Mesothelial cell of epicardium (in vitro differentiated cells): ENCODE results near the gene GALE. TPM values are rescaled to one million over a fixed set of nuclear protein-coding genes. Genes with fewer than 3 reads are reported as not detected.
A peak's percentile ranks its signal among the peaks of the same experiment; 100 is the strongest.

Experiments used
- DNase-seq, 2 experiments: peaks; one replicate each; pipeline ENCODE4 v3.0.0; 2021; ENCODE audit warnings: low spot score in 2 of 2; ENCODE audit not compliant: unreplicated experiment in 2 of 2
- H3K27ac Mint-ChIP-seq: 2 replicates; pipeline ENCODE4 v1.8.0; 2021; ENCODE audit warnings: mixed read lengths
- H3K27me3 Mint-ChIP-seq: 2 replicates; pipeline ENCODE4 v1.8.0; 2021; ENCODE audit warnings: low read depth, mixed read lengths
- H3K36me3 Mint-ChIP-seq: 2 replicates; pipeline ENCODE4 v1.8.0; 2021; ENCODE audit warnings: mixed read lengths
- H3K4me1 Mint-ChIP-seq: 2 replicates; pipeline ENCODE4 v1.8.0; 2021; ENCODE audit warnings: mixed read lengths
- H3K4me3 Mint-ChIP-seq: 2 replicates; pipeline ENCODE4 v1.8.0; 2021; ENCODE audit warnings: mild to moderate bottlenecking, moderate library complexity, mixed read lengths
- H3K9me3 Mint-ChIP-seq: 2 replicates; pipeline ENCODE4 v1.8.0; 2021; ENCODE audit warnings: mixed read lengths
- CTCF ChIP-seq: fragments of 200-600 bp; sonication (generic); IDR thresholded peaks from one replicate; pipeline ENCODE4 v1.5.0; 2021; ENCODE audit warnings: antibody characterized with exemption; ENCODE audit not compliant: unreplicated experiment
- total RNA-seq: library from RNA; stranded (reverse); gene quantifications from 3 replicates; pipeline ENCODE4 v1.2.1, GENCODE V29; 2021

GALE gene
- total RNA-seq, 1 donor from 2014 or later, result 22.5 TPM

GRCh38 chr1:23759277-23759676 is 41.3 kb downstream of the GALE start:
- H3K4me1 Mint-ChIP-seq, result no peaks in the 10 kb centered on the region
- no peak for DNase-seq

GRCh38 chr1:23757812-23758211 is 42.7 kb downstream of the GALE start:
- Mint-ChIP-seq H3K36me3 (peaks cover 43% of the 10 kb centered on the region), H3K27me3 (no peaks in the 10 kb centered on the region), H3K4me1 (no peaks in the 10 kb centered on the region), H3K4me3 (no peak overlapping the region), H3K27ac (no peak overlapping the region), H3K9me3 (no peaks in the 10 kb centered on the region)
- no peak for TF ChIP-seq CTCF
- DNase-seq, result no peak

More at GRCh38 chr1:23759277-23759676, 41.3 kb downstream of the GALE start:
- Mint-ChIP-seq H3K4me3 (no peak overlapping the region), H3K36me3 (peaks cover 39% of the 10 kb centered on the region), H3K9me3 (no peaks in the 10 kb centered on the region), H3K27me3 (no peaks in the 10 kb centered on the region), H3K27ac (no peak overlapping the region)
- TF ChIP-seq CTCF, result no peak

GRCh38 chr1:23756676-23757075 is 43.9 kb downstream of the GALE start:
- DNase-seq, result no peak
- H3K27ac Mint-ChIP-seq, result no peak overlapping the region
- no peaks in the 10 kb centered on the region for H3K9me3 Mint-ChIP-seq
- no peak for TF ChIP-seq CTCF
- H3K4me3 Mint-ChIP-seq, result no peak overlapping the region
- H3K4me1 Mint-ChIP-seq, result no peaks in the 10 kb centered on the region
- peaks cover 41% of the 10 kb centered on the region for H3K36me3 Mint-ChIP-seq
- H3K27me3 Mint-ChIP-seq, result no peaks in the 10 kb centered on the region

GRCh38 chr1:23752909-23753308 is 47.6 kb downstream of the GALE start:
- Mint-ChIP-seq H3K9me3 (no peaks in the 10 kb centered on the region), H3K4me1 (no peaks in the 10 kb centered on the region), H3K27me3 (no peaks in the 10 kb centered on the region), H3K4me3 (no peak overlapping the region), H3K36me3 (peaks cover 45% of the 10 kb centered on the region), H3K27ac (no peak overlapping the region)
- no peak for DNase-seq
- TF ChIP-seq CTCF, result no peak

GRCh38 chr1:23751815-23752200 is 48.7 kb downstream of the GALE start:
- H3K4me3 Mint-ChIP-seq, result no peak overlapping the region
- H3K27me3 Mint-ChIP-seq, result no peaks in the 10 kb centered on the region
- TF ChIP-seq CTCF, result no peak
- DNase-seq, result no peak
- peaks cover 42% of the 10 kb centered on the region for H3K36me3 Mint-ChIP-seq
- H3K4me1 Mint-ChIP-seq, result peaks cover 2% of the 10 kb centered on the region
- no peak overlapping the region for H3K27ac Mint-ChIP-seq
- H3K9me3 Mint-ChIP-seq, result no peaks in the 10 kb centered on the region

GRCh38 chr1:23751050-23751814 is 49.3 kb downstream of the GALE start:
- Mint-ChIP-seq H3K36me3 (peaks cover 42% of the 10 kb centered on the region), H3K9me3 (no peaks in the 10 kb centered on the region), H3K27ac (no peak overlapping the region), H3K4me3 (no peak overlapping the region), H3K4me1 (peaks cover 4% of the 10 kb centered on the region), H3K27me3 (no peaks in the 10 kb centered on the region)
- TF ChIP-seq CTCF, result peak; percentile 40
- no peak for DNase-seq
